ENCODE data around the gene B4GALT3.

DNA sequence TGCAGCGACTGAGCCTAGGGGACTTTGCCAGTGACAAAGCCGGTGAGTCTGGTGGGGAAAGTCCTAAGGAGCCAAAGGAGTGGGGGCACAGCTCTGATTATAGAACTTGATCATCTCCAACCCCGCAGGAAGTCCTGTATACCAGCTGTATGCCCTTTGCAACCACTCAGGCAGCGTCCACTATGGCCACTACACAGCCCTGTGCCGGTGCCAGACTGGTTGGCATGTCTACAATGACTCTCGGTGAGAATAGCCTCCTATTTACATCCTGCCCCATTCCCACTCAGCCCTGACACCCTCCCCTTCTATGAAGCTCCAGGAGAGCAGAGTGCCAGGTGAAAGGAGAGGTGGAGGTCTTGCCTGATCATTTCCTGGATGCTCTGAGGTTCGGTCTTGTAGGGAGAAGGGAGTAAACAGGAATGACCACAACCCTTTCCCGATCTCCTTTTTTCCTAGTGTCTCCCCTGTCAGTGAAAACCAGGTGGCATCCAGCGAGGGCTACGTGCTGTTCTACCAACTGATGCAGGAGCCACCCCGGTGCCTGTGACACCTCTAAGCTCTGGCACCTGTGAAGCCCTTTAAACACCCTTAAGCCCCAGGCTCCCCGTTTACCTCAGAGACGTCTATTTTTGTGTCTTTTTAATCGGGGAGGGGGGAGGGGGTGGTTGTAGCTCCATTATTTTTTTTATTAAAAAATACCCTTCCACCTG is 12.3 kb downstream of the B4GALT3 start:
- TF ChIP-seq POLR2A (IDR thresholded peaks at IDR 0.05), result no peak
- TF ChIP-seq, protein P1, sequence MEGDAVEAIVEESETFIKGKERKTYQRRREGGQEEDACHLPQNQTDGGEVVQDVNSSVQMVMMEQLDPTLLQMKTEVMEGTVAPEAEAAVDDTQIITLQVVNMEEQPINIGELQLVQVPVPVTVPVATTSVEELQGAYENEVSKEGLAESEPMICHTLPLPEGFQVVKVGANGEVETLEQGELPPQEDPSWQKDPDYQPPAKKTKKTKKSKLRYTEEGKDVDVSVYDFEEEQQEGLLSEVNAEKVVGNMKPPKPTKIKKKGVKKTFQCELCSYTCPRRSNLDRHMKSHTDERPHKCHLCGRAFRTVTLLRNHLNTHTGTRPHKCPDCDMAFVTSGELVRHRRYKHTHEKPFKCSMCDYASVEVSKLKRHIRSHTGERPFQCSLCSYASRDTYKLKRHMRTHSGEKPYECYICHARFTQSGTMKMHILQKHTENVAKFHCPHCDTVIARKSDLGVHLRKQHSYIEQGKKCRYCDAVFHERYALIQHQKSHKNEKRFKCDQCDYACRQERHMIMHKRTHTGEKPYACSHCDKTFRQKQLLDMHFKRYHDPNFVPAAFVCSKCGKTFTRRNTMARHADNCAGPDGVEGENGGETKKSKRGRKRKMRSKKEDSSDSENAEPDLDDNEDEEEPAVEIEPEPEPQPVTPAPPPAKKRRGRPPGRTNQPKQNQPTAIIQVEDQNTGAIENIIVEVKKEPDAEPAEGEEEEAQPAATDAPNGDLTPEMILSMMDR (IDR thresholded peaks at IDR 0.05), result no peak
